Keratinocyte (primary cell): Measurements from ENCODE around the gene P2RY2.

Source experiments
- CTCF ChIP-seq, 3 experiments: IDR thresholded peaks in 1 of 3; conservative IDR thresholded peaks in 1 of 3; optimal IDR thresholded peaks in 1 of 3; 2 replicates in 2 of 3; 3 replicates in 1 of 3; pipeline versions ENCODE3 to v1.5.1; 2011; ENCODE audit warnings: low read length in 3 of 3, mild to moderate bottlenecking in 3 of 3, moderate library complexity in 2 of 3, control low read depth in 1 of 3, inconsistent platforms in 1 of 3; ENCODE audit not compliant: insufficient read depth in 2 of 3; ENCODE audit errors: extremely low read depth in 1 of 3
- EZH2 ChIP-seq: IDR thresholded peaks from one replicate; pipeline ENCODE4 v1.6.1; 2012; ENCODE audit warnings: inconsistent platforms, mild to moderate bottlenecking, low read length, moderate library complexity

GRCh38 chr11:73272680-73273038 lies 54.6 kb downstream of the P2RY2 start:
- TF ChIP-seq CTCF (optimal IDR thresholded peaks at IDR 0.05 in 1 of 3, IDR thresholded peaks at IDR 0.05 in 1 of 3, conservative IDR thresholded peaks at IDR 0.05 in 1 of 3; ENCODE audit: extremely low read depth in 1 of 3, insufficient read depth in 2 of 3, low read length in 3 of 3) (no peak), EZH2 (no peak)
